GM21381 (cell line): ENCODE results near the gene CPOX.
"Not testable (repeated sequence)": the region's sequence is repeated elsewhere in the genome, so short reads cannot be mapped to it uniquely, and the experiment has no call there.

Source experiments
- ATAC-seq: cut with Tn5 transposase; IDR thresholded peaks from one replicate; pipeline ENCODE4 v1.9.1; 2021; ENCODE audit warnings: mild to moderate bottlenecking, moderate library complexity; ENCODE audit not compliant: unreplicated experiment

Gene CPOX

GRCh38 chr3:98565237-98565643 lies 28.2 kb downstream of the CPOX start:
- ATAC-seq, result no peak

GRCh38 chr3:98564282-98565005 lies 29.0 kb downstream of the CPOX start:
- ATAC-seq, result peak; percentile 10

GRCh38 chr3:98563661-98564281 lies 29.6 kb downstream of the CPOX start:
- ATAC-seq, result peak; percentile 53

GRCh38 chr3:98561727-98562521 lies 31.5 kb downstream of the CPOX start:
- no peak for ATAC-seq

- ATAC-seq, result no peak
These were observed 32.5 kb downstream of the CPOX start for GRCh38 chr3:98560911-98561310.

- ATAC-seq, result not testable (repeated sequence)
These were observed 33.6 kb downstream of the CPOX start for GRCh38 chr3:98559769-98560168.

- no peak for ATAC-seq
These were observed 35.1 kb downstream of the CPOX start for GRCh38 chr3:98558100-98558827.

- peak; percentile 18 for ATAC-seq
These were observed 35.9 kb downstream of the CPOX start for GRCh38 chr3:98557324-98558010.

- peak; percentile 73 for ATAC-seq
These were observed 37.0 kb downstream of the CPOX start for GRCh38 chr3:98556164-98557130.

- no peak for ATAC-seq
These were observed 38.4 kb downstream of the CPOX start for GRCh38 chr3:98555025-98555379.

GRCh38 chr3:98554580-98554979 lies 38.8 kb downstream of the CPOX start:
- ATAC-seq, result no peak

GRCh38 chr3:98553753-98554152 lies 39.7 kb downstream of the CPOX start:
- ATAC-seq, result no peak

GRCh38 chr3:98553021-98553563 lies 40.3 kb downstream of the CPOX start:
- no peak for ATAC-seq

GRCh38 chr3:98552232-98553020 lies 41.0 kb downstream of the CPOX start:
- no peak for ATAC-seq

- no peak for ATAC-seq
These were observed 41.7 kb downstream of the CPOX start for GRCh38 chr3:98551754-98552153.

GRCh38 chr3:98551236-98551635 lies 42.2 kb downstream of the CPOX start:
- ATAC-seq, result no peak

- no peak for ATAC-seq
These were observed 42.6 kb downstream of the CPOX start for GRCh38 chr3:98550833-98551232.

GRCh38 chr3:98548544-98548943 lies 44.9 kb downstream of the CPOX start:
- ATAC-seq, result no peak
